Medulla oblongata (tissue), 1 donor: ENCODE results near the gene ARGLU1.

Experiments used
- DNase-seq: peaks from one replicate; pipeline ENCODE4 v3.0.0-alpha.2; 2015; ENCODE audit errors: extremely low spot score

ARGLU1 gene

GRCh38 chr13:106526738-106527444 lies 41.0 kb downstream of the ARGLU1 start:
- no peak for DNase-seq

- no peak for DNase-seq
Measured at GRCh38 chr13:106525865-106526264, 42.1 kb downstream of the ARGLU1 start.

- no peak for DNase-seq
Measured at GRCh38 chr13:106524108-106524507, 43.8 kb downstream of the ARGLU1 start.

- no peak for DNase-seq
Measured at GRCh38 chr13:106523576-106523975, 44.4 kb downstream of the ARGLU1 start.

GRCh38 chr13:106522898-106523525 lies 44.9 kb downstream of the ARGLU1 start:
- DNase-seq = no peak

- DNase-seq = no peak
Measured at GRCh38 chr13:106522112-106522705, 45.7 kb downstream of the ARGLU1 start.

GRCh38 chr13:106521095-106521799 lies 46.7 kb downstream of the ARGLU1 start:
- DNase-seq = no peak

GRCh38 chr13:106520251-106521054 lies 47.5 kb downstream of the ARGLU1 start:
- DNase-seq = peak; percentile 71

- DNase-seq = no peak
Measured at GRCh38 chr13:106518512-106518911, 49.4 kb downstream of the ARGLU1 start.

GRCh38 chr13:106517109-106517847 lies 50.7 kb downstream of the ARGLU1 start:
- DNase-seq = no peak

GRCh38 chr13:106515635-106516254 lies 52.2 kb downstream of the ARGLU1 start:
- DNase-seq = no peak

GRCh38 chr13:106514928-106515634 lies 52.9 kb downstream of the ARGLU1 start:
- no peak for DNase-seq

- no peak for DNase-seq
Measured at GRCh38 chr13:106513025-106513983, 54.6 kb downstream of the ARGLU1 start.

GRCh38 chr13:106507560-106508274 lies 60.2 kb downstream of the ARGLU1 start:
- DNase-seq = peak; percentile 82

GRCh38 chr13:106506286-106506685 lies 61.7 kb downstream of the ARGLU1 start:
- no peak for DNase-seq

GRCh38 chr13:106505732-106506131 lies 62.2 kb downstream of the ARGLU1 start:
- DNase-seq = no peak

- DNase-seq = no peak
Measured at GRCh38 chr13:106505295-106505694, 62.6 kb downstream of the ARGLU1 start.
